ENCODE measurements around the gene IL5RA.

DNA sequence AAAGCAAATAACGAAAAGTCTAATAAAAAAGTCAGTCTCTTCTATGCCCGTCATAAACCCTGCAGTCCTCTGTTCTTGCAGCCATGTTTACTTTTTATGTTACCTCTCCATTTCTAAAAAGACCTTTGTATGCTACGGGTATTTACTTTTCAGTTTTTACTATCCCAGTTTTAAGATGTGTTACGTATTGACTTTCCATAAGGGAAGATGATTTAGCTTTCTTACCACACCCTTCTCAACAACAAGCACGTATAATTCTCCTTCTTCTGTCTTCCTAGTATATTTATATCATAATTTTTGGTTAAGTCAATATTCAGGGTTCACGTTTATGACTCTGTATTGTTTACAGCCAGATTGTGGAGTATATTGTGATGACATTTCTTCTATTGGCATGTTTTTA is 27.4 kb upstream of the IL5RA start:
- TF ChIP-seq EZH2 (IDR thresholded peaks at IDR 0.05; ENCODE audit: borderline replicate concordance, low read depth, low read length, poor library complexity, severe bottlenecking) = no peak
- TF ChIP-seq, protein P1, sequence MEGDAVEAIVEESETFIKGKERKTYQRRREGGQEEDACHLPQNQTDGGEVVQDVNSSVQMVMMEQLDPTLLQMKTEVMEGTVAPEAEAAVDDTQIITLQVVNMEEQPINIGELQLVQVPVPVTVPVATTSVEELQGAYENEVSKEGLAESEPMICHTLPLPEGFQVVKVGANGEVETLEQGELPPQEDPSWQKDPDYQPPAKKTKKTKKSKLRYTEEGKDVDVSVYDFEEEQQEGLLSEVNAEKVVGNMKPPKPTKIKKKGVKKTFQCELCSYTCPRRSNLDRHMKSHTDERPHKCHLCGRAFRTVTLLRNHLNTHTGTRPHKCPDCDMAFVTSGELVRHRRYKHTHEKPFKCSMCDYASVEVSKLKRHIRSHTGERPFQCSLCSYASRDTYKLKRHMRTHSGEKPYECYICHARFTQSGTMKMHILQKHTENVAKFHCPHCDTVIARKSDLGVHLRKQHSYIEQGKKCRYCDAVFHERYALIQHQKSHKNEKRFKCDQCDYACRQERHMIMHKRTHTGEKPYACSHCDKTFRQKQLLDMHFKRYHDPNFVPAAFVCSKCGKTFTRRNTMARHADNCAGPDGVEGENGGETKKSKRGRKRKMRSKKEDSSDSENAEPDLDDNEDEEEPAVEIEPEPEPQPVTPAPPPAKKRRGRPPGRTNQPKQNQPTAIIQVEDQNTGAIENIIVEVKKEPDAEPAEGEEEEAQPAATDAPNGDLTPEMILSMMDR (conservative IDR thresholded peaks at IDR 0.05; ENCODE audit: low read depth, low read length) = no peak
